Measurements from ENCODE around the gene DPP4. TPM values are rescaled to one million over a fixed set of nuclear protein-coding genes. Genes with fewer than 3 reads are reported as not detected.

Gene DPP4
- total and polyA plus RNA-seq, 2 experiments from 2014 or later: 149 to 218 TPM

- H3K9me3 ChIP-seq (ENCODE audit: low read depth): no peaks in the 10 kb centered on the region
- peak overlapping the region; percentile 43 for H3K27ac ChIP-seq
- H3K9me2 ChIP-seq (replicated peaks; ENCODE audit: insufficient read depth): no peaks in the 10 kb centered on the region
- TF ChIP-seq CTCF (IDR thresholded peaks at IDR 0.05; ENCODE audit: poor library complexity): no peak
- no peak for TF ChIP-seq EZH2phosphoT487 (IDR thresholded peaks at IDR 0.05; ENCODE audit: low read depth, severe bottlenecking, unreplicated experiment)
- TF ChIP-seq EZH2 (IDR thresholded peaks at IDR 0.05; ENCODE audit: borderline replicate concordance): no peak
- H3K27me3 ChIP-seq: no peaks in the 10 kb centered on the region
- H3K36me3 ChIP-seq (replicated peaks; ENCODE audit: insufficient read depth, low read depth): no peaks in the 10 kb centered on the region
- H3K79me2 ChIP-seq: no peaks in the 10 kb centered on the region
- 52% methylated on average over 3 of the region's 3 CpGs for WGBS (ENCODE audit: low lambda C conversion rate, missing lambda C conversion rate)
- DNase-seq (ENCODE audit: low spot score): no peak
- no peaks in the 10 kb centered on the region for H4K20me1 ChIP-seq (ENCODE audit: insufficient read depth, poor library complexity, severe bottlenecking)
- H3K4me1 ChIP-seq (ENCODE audit: insufficient read depth): peaks cover 13% of the 10 kb centered on the region
- H2AFZ ChIP-seq: no peak overlapping the region
- H3K4me3 ChIP-seq: no peak overlapping the region
- H3K4me2 ChIP-seq: peak overlapping the region; percentile 5
These were observed 39.2 kb upstream of the DPP4 start for GRCh38 chr2:162113088-162113775.

GRCh38 chr2:162111958-162112850 lies 38.2 kb upstream of the DPP4 start:
- H3K9me2 ChIP-seq (replicated peaks; ENCODE audit: insufficient read depth): no peaks in the 10 kb centered on the region
- no peaks in the 10 kb centered on the region for H3K79me2 ChIP-seq
- no peak for TF ChIP-seq CTCF (IDR thresholded peaks at IDR 0.05; ENCODE audit: poor library complexity)
- TF ChIP-seq EZH2 (IDR thresholded peaks at IDR 0.05; ENCODE audit: borderline replicate concordance): no peak
- no peak for TF ChIP-seq EZH2phosphoT487 (IDR thresholded peaks at IDR 0.05; ENCODE audit: low read depth, severe bottlenecking, unreplicated experiment)
- no peak overlapping the region for H3K4me3 ChIP-seq
- no peaks in the 10 kb centered on the region for H3K27me3 ChIP-seq
- peak overlapping the region; percentile 43 for H3K27ac ChIP-seq
- no peak for DNase-seq (ENCODE audit: low spot score)
- peak overlapping the region; percentile 8 for H3K4me2 ChIP-seq
- no peaks in the 10 kb centered on the region for H3K9me3 ChIP-seq (ENCODE audit: low read depth)
- H3K36me3 ChIP-seq (replicated peaks; ENCODE audit: insufficient read depth, low read depth): no peaks in the 10 kb centered on the region
- H3K4me1 ChIP-seq (ENCODE audit: insufficient read depth): peaks cover 17% of the 10 kb centered on the region
- H4K20me1 ChIP-seq (ENCODE audit: insufficient read depth, poor library complexity, severe bottlenecking): no peaks in the 10 kb centered on the region
- no peak overlapping the region for H2AFZ ChIP-seq
- 90% methylated on average over 5 of the region's 5 CpGs for WGBS (ENCODE audit: low lambda C conversion rate, missing lambda C conversion rate)

- peaks cover 6% of the 10 kb centered on the region for H3K4me1 ChIP-seq (ENCODE audit: insufficient read depth)
These were observed 33.4 kb upstream of the DPP4 start for GRCh38 chr2:162107361-162107901.

More at GRCh38 chr2:162107361-162107901, 33.4 kb upstream of the DPP4 start:
- H3K9me2 ChIP-seq (replicated peaks; ENCODE audit: insufficient read depth): no peaks in the 10 kb centered on the region
- TF ChIP-seq EZH2 (IDR thresholded peaks at IDR 0.05; ENCODE audit: borderline replicate concordance): no peak
- TF ChIP-seq CTCF (IDR thresholded peaks at IDR 0.05; ENCODE audit: poor library complexity): no peak
- TF ChIP-seq EZH2phosphoT487 (IDR thresholded peaks at IDR 0.05; ENCODE audit: low read depth, severe bottlenecking, unreplicated experiment): no peak
- H3K9me3 ChIP-seq (ENCODE audit: low read depth): no peaks in the 10 kb centered on the region
- H3K27me3 ChIP-seq: no peaks in the 10 kb centered on the region
- no peaks in the 10 kb centered on the region for H3K36me3 ChIP-seq (replicated peaks; ENCODE audit: insufficient read depth, low read depth)
- DNase-seq (ENCODE audit: low spot score): peak; percentile 20
- no peaks in the 10 kb centered on the region for H3K79me2 ChIP-seq
- no peak overlapping the region for H3K4me2 ChIP-seq
- peak overlapping the region; percentile 61 for H3K27ac ChIP-seq
- no peak overlapping the region for H2AFZ ChIP-seq
- no peak overlapping the region for H3K4me3 ChIP-seq
- H4K20me1 ChIP-seq (ENCODE audit: insufficient read depth, poor library complexity, severe bottlenecking): no peaks in the 10 kb centered on the region
- 49% methylated on average over 4 of the region's 4 CpGs for WGBS (ENCODE audit: low lambda C conversion rate, missing lambda C conversion rate)
